Endothelial cell of umbilical vein (primary cell): ENCODE measurements around the gene MYOD1.

Source experiments
- EZH2 ChIP-seq: IDR thresholded peaks from 2 replicates; pipeline ENCODE4 v1.6.1; 2012; ENCODE audit warnings: borderline replicate concordance, low read depth, mild to moderate bottlenecking, moderate library complexity, low read length, inconsistent platforms; ENCODE audit not compliant: severe bottlenecking
- JUN ChIP-seq: IDR thresholded peaks from 2 replicates; pipeline ENCODE4 v1.6.1; 2011; ENCODE audit warnings: borderline replicate concordance, low read depth; ENCODE audit not compliant: insufficient read length, insufficient read depth
- MYC ChIP-seq: IDR thresholded peaks from one replicate; pipeline ENCODE4 v1.6.1; 2011; ENCODE audit warnings: mild to moderate bottlenecking, low read depth, low read length
- POLR2A ChIP-seq: IDR thresholded peaks from 2 replicates; pipeline ENCODE4 v1.6.1; 2012; ENCODE audit warnings: low read depth, mild to moderate bottlenecking, control low read depth, low read length
- POLR2AphosphoS5 ChIP-seq: IDR thresholded peaks from 2 replicates; pipeline ENCODE4 v1.6.1; 2012; ENCODE audit warnings: low read depth, mild to moderate bottlenecking, control low read depth, low read length, moderate library complexity; ENCODE audit not compliant: insufficient read depth
- TF ChIP-seq, protein P1 (sequence below), 2 donors: IDR thresholded peaks; 1 replicate in 1 of 2; 2 replicates in 1 of 2; pipeline ENCODE4 v1.5.1; 2011; ENCODE audit warnings: low read length in 2 of 2, mild to moderate bottlenecking in 2 of 2, moderate library complexity in 2 of 2, control low read depth in 1 of 2, inconsistent platforms in 1 of 2, low read depth in 1 of 2; ENCODE audit not compliant: insufficient read depth in 1 of 2; ENCODE audit errors: extremely low read depth in 1 of 2

DNA sequence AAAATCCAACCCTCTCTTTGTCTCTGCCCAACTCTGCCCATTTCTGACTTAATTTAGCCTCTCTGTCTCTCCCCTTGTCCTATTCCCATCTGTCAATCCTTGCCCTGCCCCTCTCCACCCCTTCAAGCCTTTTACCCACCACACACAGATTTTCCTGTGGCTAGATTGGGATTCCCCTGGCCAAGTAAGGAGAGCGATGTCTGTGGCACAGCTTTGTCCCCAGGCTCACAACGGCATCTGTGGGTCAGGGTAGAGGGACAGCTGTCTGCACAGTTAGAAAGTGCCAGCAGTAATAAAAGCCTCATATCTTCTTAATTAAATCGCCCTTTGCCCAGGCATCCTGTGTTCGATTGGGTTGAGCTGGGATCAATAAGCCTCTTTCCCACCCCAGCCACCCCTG is 13.9 kb downstream of the MYOD1 start:
- TF ChIP-seq, protein P1, sequence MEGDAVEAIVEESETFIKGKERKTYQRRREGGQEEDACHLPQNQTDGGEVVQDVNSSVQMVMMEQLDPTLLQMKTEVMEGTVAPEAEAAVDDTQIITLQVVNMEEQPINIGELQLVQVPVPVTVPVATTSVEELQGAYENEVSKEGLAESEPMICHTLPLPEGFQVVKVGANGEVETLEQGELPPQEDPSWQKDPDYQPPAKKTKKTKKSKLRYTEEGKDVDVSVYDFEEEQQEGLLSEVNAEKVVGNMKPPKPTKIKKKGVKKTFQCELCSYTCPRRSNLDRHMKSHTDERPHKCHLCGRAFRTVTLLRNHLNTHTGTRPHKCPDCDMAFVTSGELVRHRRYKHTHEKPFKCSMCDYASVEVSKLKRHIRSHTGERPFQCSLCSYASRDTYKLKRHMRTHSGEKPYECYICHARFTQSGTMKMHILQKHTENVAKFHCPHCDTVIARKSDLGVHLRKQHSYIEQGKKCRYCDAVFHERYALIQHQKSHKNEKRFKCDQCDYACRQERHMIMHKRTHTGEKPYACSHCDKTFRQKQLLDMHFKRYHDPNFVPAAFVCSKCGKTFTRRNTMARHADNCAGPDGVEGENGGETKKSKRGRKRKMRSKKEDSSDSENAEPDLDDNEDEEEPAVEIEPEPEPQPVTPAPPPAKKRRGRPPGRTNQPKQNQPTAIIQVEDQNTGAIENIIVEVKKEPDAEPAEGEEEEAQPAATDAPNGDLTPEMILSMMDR (IDR thresholded peaks at IDR 0.05; ENCODE audit: extremely low read depth in 1 of 2, insufficient read depth in 1 of 2, low read depth in 1 of 2, low read length in 2 of 2): no peak
- TF ChIP-seq MYC (no peak), EZH2 (no peak), POLR2AphosphoS5 (no peak), JUN (no peak), POLR2A (no peak)
